ENCODE data around the gene PTPRD. TPM values are rescaled to one million over a fixed set of nuclear protein-coding genes. Genes with fewer than 3 reads are reported as not detected.

PTPRD gene
- total and polyA plus RNA-seq, 2 experiments from 2014 or later, result 11.5 to 58.0 TPM

- H2AFZ ChIP-seq, result no peak overlapping the region
- Mint-ChIP-seq H3K4me1 (no peaks in the 10 kb centered on the region), H3K27ac (no peak overlapping the region), H3K27me3 (ENCODE audit: insufficient read depth, low read depth, poor library complexity) (peaks cover 2% of the 10 kb centered on the region), H3K9me3 (peaks cover 21% of the 10 kb centered on the region), H3K4me3 (no peak overlapping the region), H3K36me3 (ENCODE audit: low read depth) (peaks cover 19% of the 10 kb centered on the region)
- no peaks in the 10 kb centered on the region for H3K27me3 ChIP-seq (ENCODE audit: insufficient read depth)
- TF ChIP-seq STAT1 (IDR thresholded peaks at IDR 0.05; ENCODE audit: unreplicated experiment), result no peak
- TF ChIP-seq ZNF331 (CRISPR knock-in tag; IDR thresholded peaks at IDR 0.05; ENCODE audit: low read depth), result no peak
- no peak for TF ChIP-seq POLR2AphosphoS5 (IDR thresholded peaks at IDR 0.05; ENCODE audit: low read depth)
- TF ChIP-seq EZH2 (IDR thresholded peaks at IDR 0.05; ENCODE audit: low read depth, unreplicated experiment), result no peak
- TF ChIP-seq, protein P1, sequence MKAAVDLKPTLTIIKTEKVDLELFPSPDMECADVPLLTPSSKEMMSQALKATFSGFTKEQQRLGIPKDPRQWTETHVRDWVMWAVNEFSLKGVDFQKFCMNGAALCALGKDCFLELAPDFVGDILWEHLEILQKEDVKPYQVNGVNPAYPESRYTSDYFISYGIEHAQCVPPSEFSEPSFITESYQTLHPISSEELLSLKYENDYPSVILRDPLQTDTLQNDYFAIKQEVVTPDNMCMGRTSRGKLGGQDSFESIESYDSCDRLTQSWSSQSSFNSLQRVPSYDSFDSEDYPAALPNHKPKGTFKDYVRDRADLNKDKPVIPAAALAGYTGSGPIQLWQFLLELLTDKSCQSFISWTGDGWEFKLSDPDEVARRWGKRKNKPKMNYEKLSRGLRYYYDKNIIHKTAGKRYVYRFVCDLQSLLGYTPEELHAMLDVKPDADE (IDR thresholded peaks at IDR 0.05), result no peak
- no peak for TF ChIP-seq JUNB (IDR thresholded peaks at IDR 0.05; ENCODE audit: unreplicated experiment)
- no peak overlapping the region for H3K4me3 ChIP-seq
- H3K36me3 ChIP-seq (ENCODE audit: insufficient read depth), result no peaks in the 10 kb centered on the region
- no peaks in the 10 kb centered on the region for H3F3A ChIP-seq (replicated peaks; ENCODE audit: low read depth)
- H3K4me2 ChIP-seq, result no peak overlapping the region
- no peaks in the 10 kb centered on the region for H3K9me2 ChIP-seq (ENCODE audit: insufficient read depth)
- no peaks in the 10 kb centered on the region for H3K79me2 ChIP-seq (replicated peaks; ENCODE audit: insufficient read depth)
- H3K4me1 ChIP-seq (ENCODE audit: insufficient read depth), result no peaks in the 10 kb centered on the region
- no peak overlapping the region for H3K27ac ChIP-seq (ENCODE audit: low read depth)
- DNase-seq (ENCODE audit: low spot score) (no peak), ATAC-seq (no peak)
- no peaks in the 10 kb centered on the region for H4K20me1 ChIP-seq (replicated peaks; ENCODE audit: insufficient read depth)
These were observed 1120.3 kb downstream of the PTPRD start for GRCh38 chr9:9492506-9492905.

DNA sequence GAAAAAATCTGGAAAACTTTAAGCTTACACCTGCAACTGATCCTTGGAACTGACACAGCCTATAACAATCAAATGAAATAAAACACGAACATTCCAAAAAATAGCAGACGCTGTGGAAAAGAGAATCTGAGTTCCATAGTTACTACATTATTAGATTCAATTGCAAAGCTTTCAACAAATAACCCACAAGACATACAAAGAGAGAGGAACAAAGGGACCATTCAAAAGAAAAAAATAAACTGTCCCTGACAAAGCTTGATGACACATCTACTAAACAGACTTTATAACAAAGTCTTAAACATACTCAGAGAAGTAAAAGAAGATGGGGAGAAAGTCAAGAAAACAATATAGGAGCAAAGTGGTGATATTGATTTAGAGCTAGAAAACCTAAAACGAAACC lies 1123.6 kb downstream of the PTPRD start:
- H3K27ac Mint-ChIP-seq, result no peak overlapping the region
- no peak overlapping the region for H2AFZ ChIP-seq
- H3K4me3 Mint-ChIP-seq, result no peak overlapping the region
- H3K27ac ChIP-seq (ENCODE audit: low read depth), result no peak overlapping the region
- no peaks in the 10 kb centered on the region for H3K9me2 ChIP-seq (ENCODE audit: insufficient read depth)
- H3K4me2 ChIP-seq, result no peak overlapping the region
- no peaks in the 10 kb centered on the region for H3K4me1 ChIP-seq (ENCODE audit: insufficient read depth)
- ATAC-seq, result no peak
- H3F3A ChIP-seq (replicated peaks; ENCODE audit: low read depth), result no peaks in the 10 kb centered on the region
- H3K4me1 Mint-ChIP-seq, result no peaks in the 10 kb centered on the region
- peaks cover 1% of the 10 kb centered on the region for H3K27me3 Mint-ChIP-seq (ENCODE audit: insufficient read depth, low read depth, poor library complexity)
- peaks cover 5% of the 10 kb centered on the region; the same call in 2 of the 3 replicates for H3K36me3 Mint-ChIP-seq (ENCODE audit: low read depth)
- H3K9me3 Mint-ChIP-seq, result peaks cover 2% of the 10 kb centered on the region; the same call in 2 of the 3 replicates
- no peaks in the 10 kb centered on the region for H3K36me3 ChIP-seq (ENCODE audit: insufficient read depth)
- no peak for DNase-seq (ENCODE audit: low spot score)
- no peaks in the 10 kb centered on the region for H4K20me1 ChIP-seq (replicated peaks; ENCODE audit: insufficient read depth)
- H3K4me3 ChIP-seq, result no peak overlapping the region
- H3K79me2 ChIP-seq (replicated peaks; ENCODE audit: insufficient read depth), result no peaks in the 10 kb centered on the region
- no peaks in the 10 kb centered on the region for H3K27me3 ChIP-seq (ENCODE audit: insufficient read depth)
- TF ChIP-seq CREB1 (CRISPR knock-in tag; IDR thresholded peaks at IDR 0.05; ENCODE audit: low read depth) (no peak), EZH2 (IDR thresholded peaks at IDR 0.05; ENCODE audit: low read depth, unreplicated experiment) (no peak), POLR2AphosphoS5 (IDR thresholded peaks at IDR 0.05; ENCODE audit: low read depth) (no peak), CTCF (conservative IDR thresholded peaks at IDR 0.05; ENCODE audit: low read depth in 2 of 2) (no peak), STAT1 (IDR thresholded peaks at IDR 0.05; ENCODE audit: unreplicated experiment) (no peak)
- TF ChIP-seq, protein P2, sequence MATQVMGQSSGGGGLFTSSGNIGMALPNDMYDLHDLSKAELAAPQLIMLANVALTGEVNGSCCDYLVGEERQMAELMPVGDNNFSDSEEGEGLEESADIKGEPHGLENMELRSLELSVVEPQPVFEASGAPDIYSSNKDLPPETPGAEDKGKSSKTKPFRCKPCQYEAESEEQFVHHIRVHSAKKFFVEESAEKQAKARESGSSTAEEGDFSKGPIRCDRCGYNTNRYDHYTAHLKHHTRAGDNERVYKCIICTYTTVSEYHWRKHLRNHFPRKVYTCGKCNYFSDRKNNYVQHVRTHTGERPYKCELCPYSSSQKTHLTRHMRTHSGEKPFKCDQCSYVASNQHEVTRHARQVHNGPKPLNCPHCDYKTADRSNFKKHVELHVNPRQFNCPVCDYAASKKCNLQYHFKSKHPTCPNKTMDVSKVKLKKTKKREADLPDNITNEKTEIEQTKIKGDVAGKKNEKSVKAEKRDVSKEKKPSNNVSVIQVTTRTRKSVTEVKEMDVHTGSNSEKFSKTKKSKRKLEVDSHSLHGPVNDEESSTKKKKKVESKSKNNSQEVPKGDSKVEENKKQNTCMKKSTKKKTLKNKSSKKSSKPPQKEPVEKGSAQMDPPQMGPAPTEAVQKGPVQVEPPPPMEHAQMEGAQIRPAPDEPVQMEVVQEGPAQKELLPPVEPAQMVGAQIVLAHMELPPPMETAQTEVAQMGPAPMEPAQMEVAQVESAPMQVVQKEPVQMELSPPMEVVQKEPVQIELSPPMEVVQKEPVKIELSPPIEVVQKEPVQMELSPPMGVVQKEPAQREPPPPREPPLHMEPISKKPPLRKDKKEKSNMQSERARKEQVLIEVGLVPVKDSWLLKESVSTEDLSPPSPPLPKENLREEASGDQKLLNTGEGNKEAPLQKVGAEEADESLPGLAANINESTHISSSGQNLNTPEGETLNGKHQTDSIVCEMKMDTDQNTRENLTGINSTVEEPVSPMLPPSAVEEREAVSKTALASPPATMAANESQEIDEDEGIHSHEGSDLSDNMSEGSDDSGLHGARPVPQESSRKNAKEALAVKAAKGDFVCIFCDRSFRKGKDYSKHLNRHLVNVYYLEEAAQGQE (IDR thresholded peaks at IDR 0.05; ENCODE audit: unreplicated experiment), result no peak
